H1 (cell line): Measurements from ENCODE around the gene TM9SF1. TPM values are rescaled to one million over a fixed set of nuclear protein-coding genes. Genes with fewer than 3 reads are reported as not detected.

Source experiments
- ASH2L ChIP-seq: fragments of 200-600, 300-600 bp; sonication (generic); IDR thresholded peaks from one replicate; pipeline ENCODE4 v1.7.1; 2017; ENCODE audit warnings: low read length
- EGR1 ChIP-seq: IDR thresholded peaks from 2 replicates; pipeline ENCODE4 v1.6.1; 2011; ENCODE audit warnings: low read depth, low read length, borderline replicate concordance
- FOSL1 ChIP-seq: IDR thresholded peaks from 2 replicates; pipeline ENCODE4 v1.6.1; 2011; ENCODE audit warnings: mild to moderate bottlenecking, low read depth, low read length, moderate library complexity; ENCODE audit not compliant: insufficient read depth
- polyA plus RNA-seq, 7 experiments: library from polyadenylated mRNA; depleted of rRNA in 3 of 7; stranded (reverse) in 5 of 7; unstranded in 2 of 7; fragments of >200 nt in 5 of 7; fragments of 200-250 nt in 2 of 7; gene quantifications; 1 replicate in 5 of 7; 2 replicates in 1 of 7; 4 replicates in 1 of 7; pipeline versions ENCODE4 v1.2.1 to v1.2.3, GENCODE V29; 2011 to 2013; ENCODE audit warnings: missing spikeins in 2 of 7, mixed read lengths in 2 of 7
- total RNA-seq: library from RNA; stranded (reverse); fragmentation: NEBNext Ultra II Directional; extraction: Animal tissue kit (Norgen Biotek cat#: 25700); gene quantifications from 2 replicates; pipeline ENCODE4 v1.2.1, GENCODE V29; 2021
- TF ChIP-seq, protein P1 (sequence below): fragments of 300-600 bp; sonication (generic); IDR thresholded peaks from 2 replicates; pipeline ENCODE4 v1.7.1; 2012; ENCODE audit warnings: low read length, moderate library complexity, mild to moderate bottlenecking, inconsistent platforms; ENCODE audit not compliant: insufficient replicate concordance

TM9SF1 gene
- total and polyA plus RNA-seq, 2 of the 8 experiments (the other 6 are each of a cell fraction or from before 2014, with no cell fraction given): 22.2 to 29.2 TPM

- TF ChIP-seq, protein P1, sequence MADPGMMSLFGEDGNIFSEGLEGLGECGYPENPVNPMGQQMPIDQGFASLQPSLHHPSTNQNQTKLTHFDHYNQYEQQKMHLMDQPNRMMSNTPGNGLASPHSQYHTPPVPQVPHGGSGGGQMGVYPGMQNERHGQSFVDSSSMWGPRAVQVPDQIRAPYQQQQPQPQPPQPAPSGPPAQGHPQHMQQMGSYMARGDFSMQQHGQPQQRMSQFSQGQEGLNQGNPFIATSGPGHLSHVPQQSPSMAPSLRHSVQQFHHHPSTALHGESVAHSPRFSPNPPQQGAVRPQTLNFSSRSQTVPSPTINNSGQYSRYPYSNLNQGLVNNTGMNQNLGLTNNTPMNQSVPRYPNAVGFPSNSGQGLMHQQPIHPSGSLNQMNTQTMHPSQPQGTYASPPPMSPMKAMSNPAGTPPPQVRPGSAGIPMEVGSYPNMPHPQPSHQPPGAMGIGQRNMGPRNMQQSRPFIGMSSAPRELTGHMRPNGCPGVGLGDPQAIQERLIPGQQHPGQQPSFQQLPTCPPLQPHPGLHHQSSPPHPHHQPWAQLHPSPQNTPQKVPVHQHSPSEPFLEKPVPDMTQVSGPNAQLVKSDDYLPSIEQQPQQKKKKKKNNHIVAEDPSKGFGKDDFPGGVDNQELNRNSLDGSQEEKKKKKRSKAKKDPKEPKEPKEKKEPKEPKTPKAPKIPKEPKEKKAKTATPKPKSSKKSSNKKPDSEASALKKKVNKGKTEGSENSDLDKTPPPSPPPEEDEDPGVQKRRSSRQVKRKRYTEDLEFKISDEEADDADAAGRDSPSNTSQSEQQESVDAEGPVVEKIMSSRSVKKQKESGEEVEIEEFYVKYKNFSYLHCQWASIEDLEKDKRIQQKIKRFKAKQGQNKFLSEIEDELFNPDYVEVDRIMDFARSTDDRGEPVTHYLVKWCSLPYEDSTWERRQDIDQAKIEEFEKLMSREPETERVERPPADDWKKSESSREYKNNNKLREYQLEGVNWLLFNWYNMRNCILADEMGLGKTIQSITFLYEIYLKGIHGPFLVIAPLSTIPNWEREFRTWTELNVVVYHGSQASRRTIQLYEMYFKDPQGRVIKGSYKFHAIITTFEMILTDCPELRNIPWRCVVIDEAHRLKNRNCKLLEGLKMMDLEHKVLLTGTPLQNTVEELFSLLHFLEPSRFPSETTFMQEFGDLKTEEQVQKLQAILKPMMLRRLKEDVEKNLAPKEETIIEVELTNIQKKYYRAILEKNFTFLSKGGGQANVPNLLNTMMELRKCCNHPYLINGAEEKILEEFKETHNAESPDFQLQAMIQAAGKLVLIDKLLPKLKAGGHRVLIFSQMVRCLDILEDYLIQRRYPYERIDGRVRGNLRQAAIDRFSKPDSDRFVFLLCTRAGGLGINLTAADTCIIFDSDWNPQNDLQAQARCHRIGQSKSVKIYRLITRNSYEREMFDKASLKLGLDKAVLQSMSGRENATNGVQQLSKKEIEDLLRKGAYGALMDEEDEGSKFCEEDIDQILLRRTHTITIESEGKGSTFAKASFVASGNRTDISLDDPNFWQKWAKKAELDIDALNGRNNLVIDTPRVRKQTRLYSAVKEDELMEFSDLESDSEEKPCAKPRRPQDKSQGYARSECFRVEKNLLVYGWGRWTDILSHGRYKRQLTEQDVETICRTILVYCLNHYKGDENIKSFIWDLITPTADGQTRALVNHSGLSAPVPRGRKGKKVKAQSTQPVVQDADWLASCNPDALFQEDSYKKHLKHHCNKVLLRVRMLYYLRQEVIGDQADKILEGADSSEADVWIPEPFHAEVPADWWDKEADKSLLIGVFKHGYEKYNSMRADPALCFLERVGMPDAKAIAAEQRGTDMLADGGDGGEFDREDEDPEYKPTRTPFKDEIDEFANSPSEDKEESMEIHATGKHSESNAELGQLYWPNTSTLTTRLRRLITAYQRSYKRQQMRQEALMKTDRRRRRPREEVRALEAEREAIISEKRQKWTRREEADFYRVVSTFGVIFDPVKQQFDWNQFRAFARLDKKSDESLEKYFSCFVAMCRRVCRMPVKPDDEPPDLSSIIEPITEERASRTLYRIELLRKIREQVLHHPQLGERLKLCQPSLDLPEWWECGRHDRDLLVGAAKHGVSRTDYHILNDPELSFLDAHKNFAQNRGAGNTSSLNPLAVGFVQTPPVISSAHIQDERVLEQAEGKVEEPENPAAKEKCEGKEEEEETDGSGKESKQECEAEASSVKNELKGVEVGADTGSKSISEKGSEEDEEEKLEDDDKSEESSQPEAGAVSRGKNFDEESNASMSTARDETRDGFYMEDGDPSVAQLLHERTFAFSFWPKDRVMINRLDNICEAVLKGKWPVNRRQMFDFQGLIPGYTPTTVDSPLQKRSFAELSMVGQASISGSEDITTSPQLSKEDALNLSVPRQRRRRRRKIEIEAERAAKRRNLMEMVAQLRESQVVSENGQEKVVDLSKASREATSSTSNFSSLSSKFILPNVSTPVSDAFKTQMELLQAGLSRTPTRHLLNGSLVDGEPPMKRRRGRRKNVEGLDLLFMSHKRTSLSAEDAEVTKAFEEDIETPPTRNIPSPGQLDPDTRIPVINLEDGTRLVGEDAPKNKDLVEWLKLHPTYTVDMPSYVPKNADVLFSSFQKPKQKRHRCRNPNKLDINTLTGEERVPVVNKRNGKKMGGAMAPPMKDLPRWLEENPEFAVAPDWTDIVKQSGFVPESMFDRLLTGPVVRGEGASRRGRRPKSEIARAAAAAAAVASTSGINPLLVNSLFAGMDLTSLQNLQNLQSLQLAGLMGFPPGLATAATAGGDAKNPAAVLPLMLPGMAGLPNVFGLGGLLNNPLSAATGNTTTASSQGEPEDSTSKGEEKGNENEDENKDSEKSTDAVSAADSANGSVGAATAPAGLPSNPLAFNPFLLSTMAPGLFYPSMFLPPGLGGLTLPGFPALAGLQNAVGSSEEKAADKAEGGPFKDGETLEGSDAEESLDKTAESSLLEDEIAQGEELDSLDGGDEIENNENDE: no peak
- TF ChIP-seq ASH2L (no peak), EGR1 (no peak), FOSL1 (no peak)
These were observed 42.3 kb upstream of the TM9SF1 start (continued) for GRCh38 chr14:24237463-24237955.
